Measurements from ENCODE around the gene AHRR. TPM values are rescaled to one million over a fixed set of nuclear protein-coding genes. Genes with fewer than 3 reads are reported as not detected.

The AHRR gene
- total RNA-seq, 1 donor from 2014 or later, result 11.3 TPM

- H3K4me1 ChIP-seq, result peaks cover 5% of the 10 kb centered on the region
- H3K4me3 ChIP-seq, result no peak overlapping the region
- H3K36me3 ChIP-seq, result peaks cover 0 to 14% of the 10 kb centered on the region in 2 donors
- intact Hi-C loops (cut with DNase I), result no loop called here
- no peak overlapping the region for H3K27ac ChIP-seq
- TF ChIP-seq POLR2AphosphoS5 (IDR thresholded peaks at IDR 0.05; ENCODE audit: insufficient read depth in 1 of 2, low read depth in 1 of 2), result no peak
- TF ChIP-seq POLR2A (IDR thresholded peaks at IDR 0.05), result no peak
- no peak for TF ChIP-seq CTCF (IDR thresholded peaks at IDR 0.05)
- H3K27me3 ChIP-seq, result no peaks in the 10 kb centered on the region
- DNase-seq (ENCODE audit: extremely low spot score in 2 of 2), result no peak
- no peaks in the 10 kb centered on the region for H3K9me3 ChIP-seq
Measured at GRCh38 chr5:314676-315487, 6.6 kb upstream of the AHRR start.

- DNase-seq (ENCODE audit: extremely low spot score in 2 of 2), result no peak
Measured at GRCh38 chr5:315488-316209, 5.9 kb upstream of the AHRR start.

GRCh38 chr5:316210-317085 lies 5.1 kb upstream of the AHRR start:
- H3K27me3 ChIP-seq, result no peaks in the 10 kb centered on the region
- no peaks in the 10 kb centered on the region for H3K9me3 ChIP-seq
- intact Hi-C loops (cut with DNase I), result no loop called here
- peaks cover 16% of the 10 kb centered on the region for H3K4me1 ChIP-seq
- no peak for DNase-seq (ENCODE audit: extremely low spot score in 2 of 2)
- no peak overlapping the region for H3K27ac ChIP-seq
- TF ChIP-seq POLR2A (IDR thresholded peaks at IDR 0.05), result no peak
- TF ChIP-seq POLR2AphosphoS5 (IDR thresholded peaks at IDR 0.05; ENCODE audit: insufficient read depth in 1 of 2, low read depth in 1 of 2), result no peak
- TF ChIP-seq CTCF (IDR thresholded peaks at IDR 0.05), result no peak
- H3K4me3 ChIP-seq, result no peak overlapping the region
- peaks cover 0 to 14% of the 10 kb centered on the region in 2 donors for H3K36me3 ChIP-seq

More at GRCh38 chr5:315488-316209, 5.9 kb upstream of the AHRR start:
- H3K4me3 ChIP-seq, result no peak overlapping the region
- H3K9me3 ChIP-seq, result no peaks in the 10 kb centered on the region
- intact Hi-C loops (cut with DNase I), result no loop called here
- H3K27me3 ChIP-seq, result no peaks in the 10 kb centered on the region
- TF ChIP-seq CTCF (IDR thresholded peaks at IDR 0.05) (no peak), POLR2A (IDR thresholded peaks at IDR 0.05) (no peak), POLR2AphosphoS5 (IDR thresholded peaks at IDR 0.05; ENCODE audit: insufficient read depth in 1 of 2, low read depth in 1 of 2) (no peak)
- H3K36me3 ChIP-seq, result peaks cover 0 to 14% of the 10 kb centered on the region in 2 donors
- peaks cover 10% of the 10 kb centered on the region for H3K4me1 ChIP-seq
- no peak overlapping the region for H3K27ac ChIP-seq

- H3K27me3 ChIP-seq, result no peaks in the 10 kb centered on the region
- no peak overlapping the region for H3K27ac ChIP-seq
- TF ChIP-seq POLR2AphosphoS5 (IDR thresholded peaks at IDR 0.05; ENCODE audit: insufficient read depth in 1 of 2, low read depth in 1 of 2), result no peak
- TF ChIP-seq CTCF (IDR thresholded peaks at IDR 0.05), result no peak
- no peak for TF ChIP-seq POLR2A (IDR thresholded peaks at IDR 0.05)
- intact Hi-C loops (cut with DNase I), result no loop called here
- H3K4me1 ChIP-seq, result peaks cover 16% of the 10 kb centered on the region
- H3K4me3 ChIP-seq, result no peak overlapping the region
- no peaks in the 10 kb centered on the region for H3K9me3 ChIP-seq
- no peak for DNase-seq (ENCODE audit: extremely low spot score in 2 of 2)
- H3K36me3 ChIP-seq, result peaks cover 0 to 14% of the 10 kb centered on the region in 2 donors
Measured at GRCh38 chr5:317086-317811, 4.3 kb upstream of the AHRR start.
